ENCODE data around the gene SYNPO2. TPM values are rescaled to one million over a fixed set of nuclear protein-coding genes. Genes with fewer than 3 reads are reported as not detected.
"Not testable (repeated sequence)": the region's sequence is repeated elsewhere in the genome, so short reads cannot be mapped to it uniquely, and the experiment has no call there.

The SYNPO2 gene
- total RNA-seq, 1 donor from 2014 or later: 2.3 TPM

GRCh38 chr4:119005928-119006460, 117.3 kb downstream of the SYNPO2 start:
- DNase-seq: no peak

- DNase-seq: no peak
These were observed 120.1 kb downstream of the SYNPO2 start for GRCh38 chr4:119008761-119009160.

GRCh38 chr4:119010221-119010620, 121.6 kb downstream of the SYNPO2 start:
- DNase-seq: not testable (repeated sequence)

GRCh38 chr4:119010909-119011606, 122.4 kb downstream of the SYNPO2 start:
- DNase-seq: no peak

GRCh38 chr4:119011607-119011988, 122.9 kb downstream of the SYNPO2 start:
- no peak for DNase-seq

- DNase-seq: no peak
These were observed 126.0 kb downstream of the SYNPO2 start for GRCh38 chr4:119014658-119015057.

GRCh38 chr4:119016636-119017035, 128.0 kb downstream of the SYNPO2 start:
- DNase-seq: no peak

- DNase-seq: no peak
These were observed 129.0 kb downstream of the SYNPO2 start for GRCh38 chr4:119017636-119018035.

- no peak for DNase-seq
These were observed 131.5 kb downstream of the SYNPO2 start for GRCh38 chr4:119020158-119020557.

- not testable (repeated sequence) for DNase-seq
These were observed 133.9 kb downstream of the SYNPO2 start for GRCh38 chr4:119022520-119022919.

GRCh38 chr4:119024102-119024501, 135.4 kb downstream of the SYNPO2 start:
- no peak for DNase-seq

- DNase-seq: no peak
These were observed 136.8 kb downstream of the SYNPO2 start for GRCh38 chr4:119025420-119025819.

GRCh38 chr4:119025916-119026661, 137.4 kb downstream of the SYNPO2 start:
- DNase-seq: no peak

GRCh38 chr4:119026662-119027444, 138.2 kb downstream of the SYNPO2 start:
- DNase-seq: no peak

GRCh38 chr4:119027811-119028210, 139.2 kb downstream of the SYNPO2 start:
- DNase-seq: no peak

- no peak for DNase-seq
These were observed 139.6 kb downstream of the SYNPO2 start for GRCh38 chr4:119028296-119028695.

- DNase-seq: no peak
These were observed 141.3 kb downstream of the SYNPO2 start for GRCh38 chr4:119029847-119030535.

- no peak for DNase-seq
These were observed 141.9 kb downstream of the SYNPO2 start for GRCh38 chr4:119030536-119030890.

- DNase-seq: no peak
These were observed 142.6 kb downstream of the SYNPO2 start for GRCh38 chr4:119031218-119031617.

GRCh38 chr4:119032921-119033685, 144.4 kb downstream of the SYNPO2 start:
- DNase-seq: no peak

- no peak for DNase-seq
These were observed 145.8 kb downstream of the SYNPO2 start for GRCh38 chr4:119034276-119035008.

Measured in occipital lobe (tissue), 2 donors.